ENCODE measurements around the gene SORCS2. TPM values are rescaled to one million over a fixed set of nuclear protein-coding genes. Genes with fewer than 3 reads are reported as not detected.

The SORCS2 gene
- polyA plus RNA-seq, 1 donor from 2014 or later: 1.0 TPM

DNA sequence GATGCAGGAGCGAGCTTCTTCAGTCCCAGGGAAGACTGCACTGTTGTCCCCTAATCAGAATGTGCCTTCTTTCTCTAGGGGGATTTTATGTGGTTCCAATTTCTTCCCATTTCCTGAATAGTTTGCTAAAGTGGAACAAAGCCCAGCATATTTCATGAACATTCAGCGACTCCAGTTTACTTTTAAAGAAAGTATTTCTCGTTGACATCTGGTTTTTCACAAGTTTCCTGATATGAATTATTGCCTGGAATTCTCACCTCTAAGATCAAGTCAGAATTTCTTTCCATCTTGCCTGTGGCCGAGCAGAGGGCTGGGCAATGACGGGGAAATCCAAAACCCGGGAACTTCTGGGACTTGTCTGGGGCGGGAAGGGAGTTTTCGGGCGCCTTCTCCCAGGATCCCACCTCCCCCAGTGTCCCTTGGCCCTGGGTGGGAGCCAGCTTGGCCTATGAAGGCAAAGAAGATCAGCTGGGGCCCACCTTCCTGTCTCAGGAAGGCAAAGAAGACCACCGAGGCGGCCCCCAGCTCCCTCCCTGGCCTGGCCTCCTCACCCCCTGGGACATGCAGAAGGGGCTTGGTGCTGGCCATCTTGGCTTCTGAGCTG lies 15.4 kb downstream of the SORCS2 start:
- H2AFZ ChIP-seq (ENCODE audit: low read depth, low read length): no peak overlapping the region
- H3F3A ChIP-seq (ENCODE audit: insufficient read depth, low read length, poor library complexity, severe bottlenecking): peaks cover under 1% of the 10 kb centered on the region
- H3K36me3 ChIP-seq (ENCODE audit: insufficient read depth, low read length): no peaks in the 10 kb centered on the region
- TF ChIP-seq EP300 (conservative IDR thresholded peaks at IDR 0.05; ENCODE audit: poor library complexity, severe bottlenecking) (no peak), MXI1 (conservative IDR thresholded peaks at IDR 0.05; ENCODE audit: poor library complexity, severe bottlenecking) (no peak), RAD21 (conservative IDR thresholded peaks at IDR 0.05) (no peak), TAF1 (IDR thresholded peaks at IDR 0.05; ENCODE audit: low read depth) (no peak)
- TF ChIP-seq, protein P1, sequence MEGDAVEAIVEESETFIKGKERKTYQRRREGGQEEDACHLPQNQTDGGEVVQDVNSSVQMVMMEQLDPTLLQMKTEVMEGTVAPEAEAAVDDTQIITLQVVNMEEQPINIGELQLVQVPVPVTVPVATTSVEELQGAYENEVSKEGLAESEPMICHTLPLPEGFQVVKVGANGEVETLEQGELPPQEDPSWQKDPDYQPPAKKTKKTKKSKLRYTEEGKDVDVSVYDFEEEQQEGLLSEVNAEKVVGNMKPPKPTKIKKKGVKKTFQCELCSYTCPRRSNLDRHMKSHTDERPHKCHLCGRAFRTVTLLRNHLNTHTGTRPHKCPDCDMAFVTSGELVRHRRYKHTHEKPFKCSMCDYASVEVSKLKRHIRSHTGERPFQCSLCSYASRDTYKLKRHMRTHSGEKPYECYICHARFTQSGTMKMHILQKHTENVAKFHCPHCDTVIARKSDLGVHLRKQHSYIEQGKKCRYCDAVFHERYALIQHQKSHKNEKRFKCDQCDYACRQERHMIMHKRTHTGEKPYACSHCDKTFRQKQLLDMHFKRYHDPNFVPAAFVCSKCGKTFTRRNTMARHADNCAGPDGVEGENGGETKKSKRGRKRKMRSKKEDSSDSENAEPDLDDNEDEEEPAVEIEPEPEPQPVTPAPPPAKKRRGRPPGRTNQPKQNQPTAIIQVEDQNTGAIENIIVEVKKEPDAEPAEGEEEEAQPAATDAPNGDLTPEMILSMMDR (IDR thresholded peaks at IDR 0.05; ENCODE audit: poor library complexity, severe bottlenecking): no peak
- no peak overlapping the region for H3K27ac ChIP-seq (ENCODE audit: low read length)
- no peaks in the 10 kb centered on the region for H3K9me2 ChIP-seq (ENCODE audit: insufficient read depth, low read length)
- no peaks in the 10 kb centered on the region for H3K9me3 ChIP-seq (ENCODE audit: low read length)
- no peak overlapping the region for H3K4me3 ChIP-seq (ENCODE audit: low read length)
- no peak overlapping the region for H3K4me2 ChIP-seq (ENCODE audit: low read length)
- H3K27me3 ChIP-seq (ENCODE audit: insufficient read depth, low read depth, low read length): no peaks in the 10 kb centered on the region
- no peaks in the 10 kb centered on the region for H4K20me1 ChIP-seq (ENCODE audit: insufficient read depth)
- no peaks in the 10 kb centered on the region for H3K79me2 ChIP-seq (replicated peaks; ENCODE audit: insufficient read depth, low read length)
- no peak overlapping the region for H3K9ac ChIP-seq (ENCODE audit: low read length)

DNA sequence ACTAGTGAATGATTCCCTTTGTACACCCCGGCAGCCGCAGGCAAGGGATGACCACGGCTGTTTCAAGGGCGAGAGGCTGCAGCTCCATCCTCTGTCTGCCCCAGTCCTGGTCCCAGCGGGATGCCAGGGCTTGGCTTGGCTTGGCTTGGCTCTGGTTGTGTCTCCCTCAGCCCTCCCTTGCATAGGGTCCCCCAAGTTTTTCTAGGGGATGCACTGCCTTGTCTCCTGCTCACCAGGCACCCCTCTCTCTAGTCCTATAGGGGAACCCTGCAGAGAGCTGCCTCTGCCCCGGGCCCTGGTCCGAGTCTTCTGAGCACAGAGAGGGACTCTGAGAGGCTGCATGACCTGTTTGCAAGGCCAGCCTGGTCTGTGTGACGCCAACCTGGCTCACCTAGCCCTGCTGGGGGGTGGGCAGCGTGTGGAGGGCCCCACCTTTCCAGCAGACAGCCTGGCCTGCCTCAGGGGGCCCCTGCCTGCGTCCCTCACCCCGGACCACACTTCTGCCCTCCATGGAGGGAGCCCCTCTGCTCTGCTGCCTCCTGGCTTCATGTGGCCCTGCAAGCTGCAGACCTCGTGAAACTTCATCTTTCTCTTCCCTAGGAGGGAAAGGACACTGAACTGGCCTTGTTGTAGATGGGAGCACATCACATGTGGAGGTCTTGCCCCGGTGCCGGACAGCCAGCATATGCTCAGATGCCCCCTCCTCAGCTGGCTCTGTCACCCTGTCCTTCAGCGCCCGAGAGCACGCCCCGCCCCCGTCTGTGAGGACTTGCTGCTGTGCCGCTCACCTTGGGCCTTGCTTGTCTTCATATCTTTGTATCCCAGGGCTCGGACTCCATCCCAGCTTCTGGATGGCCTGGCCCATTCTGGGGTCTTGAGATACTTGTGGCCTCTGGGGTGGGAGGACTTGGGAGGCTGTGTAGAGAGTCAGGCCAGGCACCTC lies 16.4 kb downstream of the SORCS2 start:
- Histone ChIP-seq H3K27ac (ENCODE audit: low read length) (no peak overlapping the region), H3K9ac (ENCODE audit: low read length) (no peak overlapping the region)
- no peak for TF ChIP-seq EZH2 (IDR thresholded peaks at IDR 0.05; ENCODE audit: borderline replicate concordance, insufficient read depth, low read length, poor library complexity, severe bottlenecking)
- TF ChIP-seq MXI1 (conservative IDR thresholded peaks at IDR 0.05; ENCODE audit: poor library complexity, severe bottlenecking): no peak
- TF ChIP-seq RAD21 (conservative IDR thresholded peaks at IDR 0.05): no peak
- TF ChIP-seq SMC3 (conservative IDR thresholded peaks at IDR 0.05; ENCODE audit: poor library complexity): no peak
- TF ChIP-seq TAF1 (IDR thresholded peaks at IDR 0.05; ENCODE audit: low read depth): no peak
- TF ChIP-seq, protein P2, sequence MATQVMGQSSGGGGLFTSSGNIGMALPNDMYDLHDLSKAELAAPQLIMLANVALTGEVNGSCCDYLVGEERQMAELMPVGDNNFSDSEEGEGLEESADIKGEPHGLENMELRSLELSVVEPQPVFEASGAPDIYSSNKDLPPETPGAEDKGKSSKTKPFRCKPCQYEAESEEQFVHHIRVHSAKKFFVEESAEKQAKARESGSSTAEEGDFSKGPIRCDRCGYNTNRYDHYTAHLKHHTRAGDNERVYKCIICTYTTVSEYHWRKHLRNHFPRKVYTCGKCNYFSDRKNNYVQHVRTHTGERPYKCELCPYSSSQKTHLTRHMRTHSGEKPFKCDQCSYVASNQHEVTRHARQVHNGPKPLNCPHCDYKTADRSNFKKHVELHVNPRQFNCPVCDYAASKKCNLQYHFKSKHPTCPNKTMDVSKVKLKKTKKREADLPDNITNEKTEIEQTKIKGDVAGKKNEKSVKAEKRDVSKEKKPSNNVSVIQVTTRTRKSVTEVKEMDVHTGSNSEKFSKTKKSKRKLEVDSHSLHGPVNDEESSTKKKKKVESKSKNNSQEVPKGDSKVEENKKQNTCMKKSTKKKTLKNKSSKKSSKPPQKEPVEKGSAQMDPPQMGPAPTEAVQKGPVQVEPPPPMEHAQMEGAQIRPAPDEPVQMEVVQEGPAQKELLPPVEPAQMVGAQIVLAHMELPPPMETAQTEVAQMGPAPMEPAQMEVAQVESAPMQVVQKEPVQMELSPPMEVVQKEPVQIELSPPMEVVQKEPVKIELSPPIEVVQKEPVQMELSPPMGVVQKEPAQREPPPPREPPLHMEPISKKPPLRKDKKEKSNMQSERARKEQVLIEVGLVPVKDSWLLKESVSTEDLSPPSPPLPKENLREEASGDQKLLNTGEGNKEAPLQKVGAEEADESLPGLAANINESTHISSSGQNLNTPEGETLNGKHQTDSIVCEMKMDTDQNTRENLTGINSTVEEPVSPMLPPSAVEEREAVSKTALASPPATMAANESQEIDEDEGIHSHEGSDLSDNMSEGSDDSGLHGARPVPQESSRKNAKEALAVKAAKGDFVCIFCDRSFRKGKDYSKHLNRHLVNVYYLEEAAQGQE (IDR thresholded peaks at IDR 0.05; ENCODE audit: borderline replicate concordance): no peak
- no peak for TF ChIP-seq POLR2AphosphoS5 (IDR thresholded peaks at IDR 0.05)
- no peak for TF ChIP-seq EP300 (conservative IDR thresholded peaks at IDR 0.05; ENCODE audit: poor library complexity, severe bottlenecking)
- TF ChIP-seq, protein P1 (IDR thresholded peaks at IDR 0.05; ENCODE audit: poor library complexity, severe bottlenecking): no peak

More for the DNA sequence above, 16.4 kb downstream of the SORCS2 start:
- Histone ChIP-seq H3K27me3 (ENCODE audit: insufficient read depth, low read depth, low read length) (no peaks in the 10 kb centered on the region), H3K79me2 (replicated peaks; ENCODE audit: insufficient read depth, low read length) (no peaks in the 10 kb centered on the region), H3K4me2 (ENCODE audit: low read length) (no peak overlapping the region), H3K9me3 (ENCODE audit: low read length) (no peaks in the 10 kb centered on the region), H3K9me2 (ENCODE audit: insufficient read depth, low read length) (no peaks in the 10 kb centered on the region), H2AFZ (ENCODE audit: low read depth, low read length) (no peak overlapping the region), H3K4me3 (ENCODE audit: low read length) (no peak overlapping the region), H3K36me3 (ENCODE audit: insufficient read depth, low read length) (no peaks in the 10 kb centered on the region), H4K20me1 (ENCODE audit: insufficient read depth) (no peaks in the 10 kb centered on the region), H3F3A (ENCODE audit: insufficient read depth, low read length, poor library complexity, severe bottlenecking) (no peaks in the 10 kb centered on the region)

Data from neural cell (in vitro differentiated cells).